Thoracic aorta (tissue), 2 donors: ENCODE results near the gene ROBO1. TPM values are rescaled to one million over a fixed set of nuclear protein-coding genes. Genes with fewer than 3 reads are reported as not detected.
"Not testable (repeated sequence)": the region's sequence is repeated elsewhere in the genome, so short reads cannot be mapped to it uniquely, and the experiment has no call there.

ENCODE experiments used
- ATAC-seq: fragments of 150-250 bp; one replicate; pipeline ENCODE4 v1.8.0; 2017; ENCODE audit warnings: low read depth; ENCODE audit not compliant: insufficient number of reproducible peaks, low FRiP score
- DNase-seq: peaks from one replicate; pipeline ENCODE4 v3.0.0-alpha.2; 2020; ENCODE audit warnings: low spot score
- H3K27ac ChIP-seq, 2 donors: fragments of 200-600 bp; sonication (generic); 1 replicate in 1 of 2; 2 replicates in 1 of 2; pipeline ENCODE4 v1.5.1; 2016; ENCODE audit warnings: mild to moderate bottlenecking in 2 of 2, moderate library complexity in 2 of 2
- H3K27me3 ChIP-seq: fragments of 200-600 bp; sonication (generic); replicated peaks from 2 replicates; pipeline ENCODE4 v1.6.0; 2016; ENCODE audit warnings: mild to moderate bottlenecking; ENCODE audit not compliant: insufficient read depth
- H3K36me3 ChIP-seq: fragments of 200-600 bp; sonication (generic); one replicate; pipeline ENCODE4 v1.5.1; 2016
- H3K4me1 ChIP-seq, 2 donors: fragments of 200-600 bp; sonication (generic); 1 replicate in 1 of 2; 2 replicates in 1 of 2; pipeline versions ENCODE4 v1.5.1 to v1.6.0; 2016; ENCODE audit warnings: low read depth in 2 of 2, mild to moderate bottlenecking in 1 of 2; ENCODE audit not compliant: control insufficient read depth in 1 of 2
- H3K4me3 ChIP-seq: fragments of 200-600 bp; sonication (generic); 2 replicates; pipeline ENCODE4 v1.5.1; 2016; ENCODE audit warnings: mild to moderate bottlenecking
- H3K9me3 ChIP-seq: fragments of 200-600 bp; sonication (generic); 2 replicates; pipeline ENCODE4 v1.5.1; 2016
- CTCF ChIP-seq: fragments of 200-600 bp; sonication (generic); IDR thresholded peaks from one replicate; pipeline ENCODE4 v1.5.1; 2019; ENCODE audit warnings: antibody characterized with exemption
- total RNA-seq, 2 donors: library from RNA; depleted of rRNA; stranded (reverse); fragments of >200 nt; gene quantifications; one replicate each; pipeline versions ENCODE4 v1.1.0 to v1.2.3, GENCODE V29; 2016

The ROBO1 gene
- total RNA-seq, 2 donors from 2014 or later = 13.3 to 24.4 TPM

- Histone ChIP-seq H3K27ac (no peak overlapping the region), H3K4me3 (no peak overlapping the region), H3K9me3 (no peaks in the 10 kb centered on the region), H3K36me3 (no peaks in the 10 kb centered on the region), H3K4me1 (no peaks in the 10 kb centered on the region), H3K27me3 (no peaks in the 10 kb centered on the region)
- DNase-seq (no peak), ATAC-seq (no peak)
- no peak for TF ChIP-seq CTCF
These were observed 251.0 kb downstream of the ROBO1 start for GRCh38 chr3:79516795-79517194.

GRCh38 chr3:79515072-79515471, 252.7 kb downstream of the ROBO1 start:
- Histone ChIP-seq H3K36me3 (no peaks in the 10 kb centered on the region), H3K27ac (no peak overlapping the region), H3K9me3 (no peaks in the 10 kb centered on the region), H3K27me3 (no peaks in the 10 kb centered on the region), H3K4me3 (no peak overlapping the region), H3K4me1 (no peaks in the 10 kb centered on the region)
- no peak for TF ChIP-seq CTCF
- no peak for ATAC-seq
- no peak for DNase-seq

GRCh38 chr3:79514069-79514468, 253.7 kb downstream of the ROBO1 start:
- Histone ChIP-seq H3K27ac (no peak overlapping the region), H3K4me1 (no peaks in the 10 kb centered on the region), H3K9me3 (no peaks in the 10 kb centered on the region), H3K36me3 (no peaks in the 10 kb centered on the region), H3K4me3 (no peak overlapping the region), H3K27me3 (no peaks in the 10 kb centered on the region)
- DNase-seq = no peak
- TF ChIP-seq CTCF = no peak
- ATAC-seq = no peak

GRCh38 chr3:79506751-79507150, 261.0 kb downstream of the ROBO1 start:
- Histone ChIP-seq H3K4me1 (no peaks in the 10 kb centered on the region), H3K4me3 (no peak overlapping the region), H3K36me3 (no peaks in the 10 kb centered on the region), H3K27me3 (no peaks in the 10 kb centered on the region), H3K9me3 (no peaks in the 10 kb centered on the region), H3K27ac (no peak overlapping the region)
- no peak for ATAC-seq
- DNase-seq = no peak
- no peak for TF ChIP-seq CTCF

- H3K9me3 ChIP-seq, H3K27me3 ChIP-seq, H3K27ac ChIP-seq, H3K36me3 ChIP-seq, H3K4me3 ChIP-seq, H3K4me1 ChIP-seq, ATAC-seq, DNase-seq: not testable (repeated sequence)
These were observed 265.5 kb downstream of the ROBO1 start for GRCh38 chr3:79502216-79502681.

- H3K9me3 ChIP-seq = no peaks in the 10 kb centered on the region
- H3K4me3 ChIP-seq = no peak overlapping the region
- H3K36me3 ChIP-seq = no peaks in the 10 kb centered on the region
- ATAC-seq = no peak
- no peak overlapping the region for H3K27ac ChIP-seq
- no peaks in the 10 kb centered on the region for H3K4me1 ChIP-seq
- DNase-seq = no peak
- H3K27me3 ChIP-seq = no peaks in the 10 kb centered on the region
- peak; percentile 41 for TF ChIP-seq CTCF
These were observed 270.2 kb downstream of the ROBO1 start for GRCh38 chr3:79497447-79498111.
